Dermis lymphatic vessel endothelial cell (primary cell): ENCODE data around the gene FAM219A. TPM values are rescaled to one million over a fixed set of nuclear protein-coding genes. Genes with fewer than 3 reads are reported as not detected.

Source experiments
- total RNA-seq: library from RNA; depleted of rRNA; stranded (reverse); fragments of >200 nt; gene quantifications from 2 replicates; pipeline ENCODE4 v1.2.1, GENCODE V29; 2014

Gene FAM219A
- total RNA-seq, result 3.1 and 3.9 TPM in 2 replicates

DNA sequence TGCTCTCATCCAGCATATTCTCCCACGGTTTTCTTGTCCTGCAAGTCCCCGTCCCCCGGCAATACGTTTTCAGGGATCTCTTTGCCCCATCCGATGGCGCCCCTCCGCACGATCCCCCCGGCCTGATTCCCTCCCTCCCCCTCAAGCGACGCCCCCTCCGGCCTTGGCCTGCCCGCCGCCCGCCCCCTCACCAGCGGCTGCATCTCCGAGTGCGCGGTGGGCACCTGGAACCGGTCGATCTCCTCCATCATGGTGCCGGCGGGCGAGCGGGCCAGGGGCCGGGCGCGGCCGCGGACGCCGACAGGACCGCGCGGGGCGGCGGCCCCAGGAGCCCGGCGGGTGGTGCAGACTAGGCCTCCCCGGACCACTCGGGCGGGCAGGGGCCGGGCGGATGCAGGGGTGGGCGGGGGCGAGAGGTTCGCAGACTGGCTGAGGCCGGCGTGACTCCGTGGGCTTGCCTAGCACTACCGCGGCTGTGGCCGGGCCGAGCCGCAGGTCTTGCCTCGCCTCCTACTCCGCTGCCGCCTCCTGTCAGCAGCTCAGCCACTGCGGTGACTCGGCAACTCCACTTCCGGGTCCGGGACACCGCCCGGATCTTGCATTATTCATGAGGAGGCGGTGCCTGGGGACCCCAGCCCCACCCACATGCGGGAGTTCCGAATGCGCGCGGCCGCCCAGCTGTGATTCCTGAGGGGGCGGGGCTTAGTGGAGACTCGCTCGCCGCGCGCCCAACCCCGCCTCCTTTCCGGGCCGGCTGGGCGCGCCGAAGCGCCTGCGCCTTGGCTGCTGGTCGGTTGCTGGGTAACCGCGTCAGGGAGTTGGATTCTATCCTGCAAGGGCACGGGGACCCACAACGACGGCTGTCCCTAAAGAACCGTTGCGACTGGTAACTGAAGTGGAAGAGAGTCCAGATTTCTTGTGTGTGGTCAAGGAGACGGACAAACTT is at the start of gene FAM219A, which contains the start of gene DNAI1:
FAM219A (minus strand) TSS at position 558 of the 946 bp plus-strand sequence; CDS start at position 251, 307 bp downstream.
DNAI1 (plus strand) TSS at position 793 of the 946 bp plus-strand sequence. CDS start 201 bp downstream, outside the sequence.

GRCh38 chr9:34376596-34377403 is 81.6 kb downstream of the FAM219A start, which contains the start of gene MYORG:
Gene MYORG, minus strand, starts transcription at chr9:34376898. Its CDS starts 3,955 bp downstream, at chr9:34372943.

Other genes with a start within 250 kb of the FAM219A start
- gene KIF24, start 129.3 kb downstream of the FAM219A start, total RNA-seq, result 0.86 and 0.87 TPM in 2 replicates
- 23.3 and 32.6 TPM in 2 replicates for gene NUDT2, start 129.0 kb downstream of the FAM219A start, total RNA-seq
- gene MYORG, start 81.7 kb downstream of the FAM219A start, total RNA-seq, result 0.86 and 1.2 TPM in 2 replicates
- 0.11 TPM in 1 of 2 replicates, not detected in the other for gene DNAI1, start 235 bp upstream of the FAM219A start, total RNA-seq
- gene ENHO, start 64.4 kb upstream of the FAM219A start, total RNA-seq, result not detected in 2 replicates
- gene CNTFR, start 131.2 kb upstream of the FAM219A start, total RNA-seq, result not detected in 2 replicates
- 16.1 and 18.5 TPM in 2 replicates for gene RPP25L, start 153.5 kb upstream of the FAM219A start, total RNA-seq
- gene DCTN3, start 161.9 kb upstream of the FAM219A start, total RNA-seq, result 78.3 and 80.4 TPM in 2 replicates
- gene ARID3C, start 170.5 kb upstream of the FAM219A start, total RNA-seq, result under 0.01 and 0.09 TPM in 2 replicates
- 23.5 and 26.0 TPM in 2 replicates for gene SIGMAR1, start 179.2 kb upstream of the FAM219A start, total RNA-seq
- 29.8 TPM in 2 replicates for gene GALT, start 188.1 kb upstream of the FAM219A start, total RNA-seq
- gene IL11RA, start 193.6 kb upstream of the FAM219A start, total RNA-seq, result 3.1 and 4.6 TPM in 2 replicates
- not detected in 2 replicates for gene CCL27, start 204.1 kb upstream of the FAM219A start, total RNA-seq
- not detected in 2 replicates for gene CCL19, start 232.7 kb upstream of the FAM219A start, total RNA-seq